ENCODE data around the gene LRRC15. TPM values are rescaled to one million over a fixed set of nuclear protein-coding genes. Genes with fewer than 3 reads are reported as not detected.

The LRRC15 gene
- under 1 TPM; 0.06 to 0.10 TPM for total RNA-seq
- under 1 TPM; 0.12 to 0.14 TPM for polyA plus RNA-seq (ENCODE audit: insufficient read length in 2 of 2)
- long read RNA-seq, donor 1, result 0 reads
- long read RNA-seq, donor 2, result 0 reads
- long read RNA-seq, donor 3, result 0 reads
- long read RNA-seq, donor 4, result 0 reads

DNA sequence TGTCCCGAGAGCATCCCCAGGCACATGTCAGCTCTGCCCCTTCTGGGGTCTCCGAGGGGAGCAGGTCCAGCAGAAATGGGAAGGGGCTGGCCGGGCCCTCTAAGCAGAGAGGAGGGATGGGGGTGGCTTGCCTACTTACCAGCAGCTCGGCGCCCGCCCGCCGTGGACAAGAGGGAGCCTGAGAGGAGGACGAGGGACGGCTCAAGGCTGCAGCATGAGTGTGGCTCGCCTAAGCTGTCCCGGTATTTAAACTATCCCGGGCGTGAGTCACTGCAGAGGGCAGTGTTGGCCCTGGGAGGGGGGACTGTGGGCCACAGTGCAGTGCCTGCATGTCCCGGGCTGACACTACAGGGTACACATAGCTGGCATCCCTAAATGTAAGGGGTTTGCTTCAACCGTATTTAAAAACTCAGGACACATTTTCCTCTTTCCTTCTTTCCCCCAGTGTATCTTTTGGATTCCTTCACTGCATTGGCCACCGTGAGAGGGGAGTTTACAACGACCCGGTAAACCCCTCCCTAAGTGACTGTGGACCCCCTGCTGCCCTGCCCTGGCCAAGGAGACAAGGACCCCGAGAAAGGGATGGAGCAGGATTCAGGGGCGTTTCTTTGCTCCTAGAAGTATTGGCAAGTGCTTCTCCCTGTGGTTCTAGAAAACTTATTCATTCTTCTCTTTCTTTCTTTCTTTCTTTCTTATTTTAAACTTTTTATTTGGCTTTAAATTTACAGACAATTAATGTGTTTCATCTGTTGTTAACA is at the start of gene LRRC15:
TSS of gene LRRC15 (minus strand) at position 222 of the 758 bp plus-strand sequence. CDS start 8,700 bp downstream, outside the sequence.
- no peak for DNase-seq (ENCODE audit: low read depth in 4 of 6, low spot score in 6 of 6)
- Histone ChIP-seq H3K27me3 (ENCODE audit: control insufficient read depth, insufficient read depth, low read length) (peaks cover 21% of the 10 kb centered on the region), H3K4me1 (ENCODE audit: control insufficient read depth, insufficient read depth, low read length) (peaks cover 32% of the 10 kb centered on the region), H3K9me3 (ENCODE audit: control insufficient read depth, insufficient read depth, low read length) (no peaks in the 10 kb centered on the region), H3K36me3 (ENCODE audit: control insufficient read depth, insufficient read depth, low read length) (no peaks in the 10 kb centered on the region), H3K27ac (ENCODE audit: low read depth, low read length) (no peak within 1 kb of the TSS), H3K4me3 (ENCODE audit: low read depth, low read length) (no peak within 1 kb of the TSS)
- 14% methylated on average over 18 of the region's 21 CpGs for whole genome bisulfite sequencing (ENCODE audit: insufficient coverage)

DNA sequence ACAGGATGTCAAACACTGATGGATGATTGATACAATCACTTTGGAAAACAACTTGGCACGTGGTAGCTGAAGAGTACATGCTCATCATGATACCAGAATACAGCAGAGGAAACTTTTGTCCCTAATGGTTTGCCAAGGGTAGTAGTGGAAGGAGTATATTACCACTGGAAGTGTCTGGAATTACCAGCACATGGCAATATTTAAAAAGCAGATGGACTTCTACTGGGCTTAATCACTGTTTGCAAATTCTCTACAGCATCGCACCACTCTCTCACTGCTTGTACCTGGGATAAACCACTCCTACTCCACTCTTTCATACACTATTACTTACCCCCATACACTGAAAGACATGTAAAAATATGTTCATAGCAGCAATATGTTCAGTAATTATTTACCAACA is 49.1 kb upstream of the LRRC15 start:
- 83% methylated on average over 1 of the region's 2 CpGs for WGBS (ENCODE audit: insufficient coverage)

DNA sequence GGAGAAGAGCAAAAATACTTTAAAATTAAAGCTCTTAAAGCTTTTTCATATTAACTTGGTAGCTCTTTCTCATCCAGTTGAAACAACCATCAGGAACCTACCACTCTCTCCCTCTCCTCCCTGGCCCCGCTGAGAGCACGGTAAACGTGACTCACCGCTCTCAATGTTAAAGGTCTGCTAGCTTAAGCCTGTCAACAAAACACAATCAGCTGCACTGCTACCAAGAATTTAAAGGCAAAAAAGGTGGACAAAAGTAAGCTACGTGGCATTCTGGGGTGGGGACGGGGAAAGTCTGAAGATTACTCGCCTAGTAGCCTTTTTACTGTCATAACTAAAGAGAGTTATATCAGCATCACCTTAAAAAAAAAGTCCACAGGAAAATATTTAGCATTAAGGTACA is 37.9 kb upstream of the LRRC15 start:
- Histone ChIP-seq H3K4me3 (ENCODE audit: low read depth, low read length) (no peak overlapping the region), H3K27me3 (ENCODE audit: control insufficient read depth, insufficient read depth, low read length) (no peaks in the 10 kb centered on the region), H3K36me3 (ENCODE audit: control insufficient read depth, insufficient read depth, low read length) (peaks cover 6% of the 10 kb centered on the region), H3K4me1 (ENCODE audit: control insufficient read depth, insufficient read depth, low read length) (no peaks in the 10 kb centered on the region), H3K9me3 (ENCODE audit: control insufficient read depth, insufficient read depth, low read length) (no peaks in the 10 kb centered on the region), H3K27ac (ENCODE audit: low read depth, low read length) (no peak overlapping the region)
- DNase-seq (ENCODE audit: low read depth in 4 of 6, low spot score in 6 of 6), result no peak
- 83% methylated on average over 4 of the region's 7 CpGs for WGBS (ENCODE audit: insufficient coverage)

More for the DNA sequence above, 49.1 kb upstream of the LRRC15 start:
- H3K9me3 ChIP-seq (ENCODE audit: control insufficient read depth, insufficient read depth, low read length), result no peaks in the 10 kb centered on the region
- no peaks in the 10 kb centered on the region for H3K27me3 ChIP-seq (ENCODE audit: control insufficient read depth, insufficient read depth, low read length)
- DNase-seq (ENCODE audit: low read depth in 4 of 6, low spot score in 6 of 6), result no peak
- no peak overlapping the region for H3K27ac ChIP-seq (ENCODE audit: low read depth, low read length)
- H3K36me3 ChIP-seq (ENCODE audit: control insufficient read depth, insufficient read depth, low read length), result peaks cover 9% of the 10 kb centered on the region
- H3K4me3 ChIP-seq (ENCODE audit: low read depth, low read length), result no peak overlapping the region
- H3K4me1 ChIP-seq (ENCODE audit: control insufficient read depth, insufficient read depth, low read length), result peaks cover 4% of the 10 kb centered on the region

DNA sequence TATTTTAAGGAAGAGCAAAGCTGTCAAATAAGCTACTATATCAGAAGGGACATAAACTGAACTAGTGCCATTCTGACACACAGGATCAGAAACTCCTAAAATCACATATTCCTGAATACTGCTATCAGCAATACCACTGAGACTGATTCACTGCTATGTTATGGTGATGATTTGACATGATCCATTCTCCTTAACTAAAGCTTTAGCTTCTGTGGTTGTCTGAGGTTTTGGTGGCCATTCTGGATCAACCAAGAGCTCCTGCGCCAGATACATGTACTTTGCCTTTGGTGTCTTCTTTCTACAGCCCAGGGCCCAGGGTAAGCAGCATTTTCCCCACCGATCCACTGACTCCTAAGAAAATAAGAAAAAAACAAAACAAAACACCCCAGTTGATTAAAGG is 36.2 kb upstream of the LRRC15 start:
- DNase-seq (ENCODE audit: low read depth in 4 of 6, low spot score in 6 of 6), result no peak
- Histone ChIP-seq H3K27me3 (ENCODE audit: control insufficient read depth, insufficient read depth, low read length) (peaks cover 2% of the 10 kb centered on the region), H3K27ac (ENCODE audit: low read depth, low read length) (no peak overlapping the region), H3K9me3 (ENCODE audit: control insufficient read depth, insufficient read depth, low read length) (no peaks in the 10 kb centered on the region), H3K4me1 (ENCODE audit: control insufficient read depth, insufficient read depth, low read length) (peaks cover 9% of the 10 kb centered on the region), H3K4me3 (ENCODE audit: low read depth, low read length) (no peak overlapping the region), H3K36me3 (ENCODE audit: control insufficient read depth, insufficient read depth, low read length) (peaks cover 3% of the 10 kb centered on the region)
- 100% methylated on average over 1 of the region's 2 CpGs for WGBS (ENCODE audit: insufficient coverage)

DNA sequence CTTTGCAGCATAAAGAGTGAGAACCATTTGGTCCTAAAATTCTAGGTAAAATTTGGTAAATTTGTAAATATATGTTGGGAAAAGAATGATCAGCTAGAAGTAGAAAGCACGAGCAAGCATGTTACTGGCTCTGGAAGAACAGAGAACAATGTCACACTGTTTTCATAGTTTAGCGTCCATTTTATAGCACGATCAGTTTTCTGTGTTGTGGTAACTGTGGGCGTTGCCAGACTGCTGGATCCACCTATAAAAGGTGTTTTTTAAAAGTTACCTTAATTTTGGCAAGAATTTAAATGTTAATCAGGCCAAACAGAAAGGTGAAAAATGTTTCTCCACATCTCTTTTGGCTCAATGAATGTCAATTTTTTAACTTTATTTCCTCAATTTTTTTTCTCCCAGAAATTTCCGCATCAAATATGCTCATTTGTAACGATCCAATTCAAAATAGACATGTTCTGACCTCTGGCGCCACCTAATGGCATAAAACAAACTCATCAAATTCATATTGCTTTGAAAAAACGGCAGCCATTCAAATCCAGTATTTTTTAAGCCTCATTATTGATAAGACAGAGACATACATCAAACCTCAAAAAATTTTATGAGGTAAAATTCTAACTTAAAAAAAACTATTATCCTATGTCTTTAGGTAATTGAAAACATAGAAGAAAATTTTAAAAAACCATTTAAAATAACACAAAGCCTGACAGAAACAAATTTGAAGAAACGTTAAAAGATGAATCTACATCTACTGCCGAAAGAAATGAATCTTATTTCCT is 35.0 kb upstream of the LRRC15 start:
- no peaks in the 10 kb centered on the region for H3K9me3 ChIP-seq (ENCODE audit: control insufficient read depth, insufficient read depth, low read length)
- peak in 2 of 6 donors; percentile 85 to 91 for DNase-seq (ENCODE audit: low read depth in 4 of 6, low spot score in 6 of 6)
- peaks cover 3% of the 10 kb centered on the region for H3K36me3 ChIP-seq (ENCODE audit: control insufficient read depth, insufficient read depth, low read length)
- H3K4me1 ChIP-seq (ENCODE audit: control insufficient read depth, insufficient read depth, low read length), result peaks cover 9% of the 10 kb centered on the region
- 48% methylated on average over 6 of the region's 10 CpGs for WGBS (ENCODE audit: insufficient coverage)
- H3K4me3 ChIP-seq (ENCODE audit: low read depth, low read length), result no peak overlapping the region
- no peak overlapping the region for H3K27ac ChIP-seq (ENCODE audit: low read depth, low read length)
- peaks cover 5% of the 10 kb centered on the region for H3K27me3 ChIP-seq (ENCODE audit: control insufficient read depth, insufficient read depth, low read length)

DNA sequence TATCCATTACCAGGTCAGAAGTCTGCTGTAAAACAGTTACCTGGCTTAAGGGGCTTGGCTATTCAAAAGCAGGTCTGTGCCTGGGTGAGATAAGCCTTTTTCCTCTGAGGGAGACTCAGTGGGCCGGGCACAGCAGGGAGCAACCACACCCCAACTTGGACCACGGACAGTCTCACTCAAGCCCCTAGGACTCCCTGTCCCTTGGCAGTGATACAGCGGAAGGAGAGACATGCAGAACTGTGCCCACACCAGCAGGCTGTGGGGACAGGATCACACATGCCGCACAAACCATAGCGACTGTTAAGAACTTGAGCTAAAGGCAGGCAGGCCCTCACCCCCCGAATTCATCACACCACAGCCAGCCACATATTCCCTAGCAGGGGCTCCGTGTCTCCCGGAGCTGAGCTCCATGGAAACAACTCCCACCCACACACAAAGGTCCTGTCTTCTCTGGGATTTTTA is 32.4 kb upstream of the LRRC15 start:
- H3K36me3 ChIP-seq (ENCODE audit: control insufficient read depth, insufficient read depth, low read length), result no peaks in the 10 kb centered on the region
- H3K9me3 ChIP-seq (ENCODE audit: control insufficient read depth, insufficient read depth, low read length), result no peaks in the 10 kb centered on the region
- peaks cover 30% of the 10 kb centered on the region for H3K27me3 ChIP-seq (ENCODE audit: control insufficient read depth, insufficient read depth, low read length)
- WGBS (ENCODE audit: insufficient coverage), result 21% methylated on average over 8 of the region's 8 CpGs
- peak in 2 of 6 donors; percentile 53 to 64 for DNase-seq (ENCODE audit: low read depth in 4 of 6, low spot score in 6 of 6)
- H3K4me1 ChIP-seq (ENCODE audit: control insufficient read depth, insufficient read depth, low read length), result peaks cover 22% of the 10 kb centered on the region
- no peak overlapping the region for H3K4me3 ChIP-seq (ENCODE audit: low read depth, low read length)
- H3K27ac ChIP-seq (ENCODE audit: low read depth, low read length), result no peak overlapping the region

DNA sequence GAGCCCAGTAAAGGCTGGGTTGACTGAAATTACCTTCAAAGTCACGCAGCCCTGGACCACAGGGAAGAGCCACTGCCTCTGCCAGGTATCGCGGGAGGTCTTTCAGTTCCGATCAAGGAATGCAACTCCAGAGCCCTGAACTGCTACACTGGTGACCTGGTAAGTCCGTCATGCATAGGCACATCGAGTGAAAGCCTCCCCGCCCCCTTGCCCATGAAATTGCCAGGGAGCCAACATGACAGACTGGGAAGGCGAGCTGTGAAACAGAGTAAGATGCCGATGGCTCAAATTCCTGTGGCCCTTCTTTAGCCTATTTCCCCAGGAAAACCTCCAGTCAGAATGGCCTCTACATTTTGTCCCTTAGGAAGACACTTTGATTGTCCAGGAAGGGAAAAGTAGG is 31.8 kb upstream of the LRRC15 start:
- peaks cover 34% of the 10 kb centered on the region for H3K27me3 ChIP-seq (ENCODE audit: control insufficient read depth, insufficient read depth, low read length)
- H3K9me3 ChIP-seq (ENCODE audit: control insufficient read depth, insufficient read depth, low read length), result no peaks in the 10 kb centered on the region
- no peak overlapping the region for H3K27ac ChIP-seq (ENCODE audit: low read depth, low read length)
- no peak for DNase-seq (ENCODE audit: low read depth in 4 of 6, low spot score in 6 of 6)
- WGBS (ENCODE audit: insufficient coverage), result 90% methylated on average over 9 of the region's 9 CpGs
- H3K4me3 ChIP-seq (ENCODE audit: low read depth, low read length), result no peak overlapping the region
- H3K4me1 ChIP-seq (ENCODE audit: control insufficient read depth, insufficient read depth, low read length), result peaks cover 28% of the 10 kb centered on the region
- H3K36me3 ChIP-seq (ENCODE audit: control insufficient read depth, insufficient read depth, low read length), result no peaks in the 10 kb centered on the region

DNA sequence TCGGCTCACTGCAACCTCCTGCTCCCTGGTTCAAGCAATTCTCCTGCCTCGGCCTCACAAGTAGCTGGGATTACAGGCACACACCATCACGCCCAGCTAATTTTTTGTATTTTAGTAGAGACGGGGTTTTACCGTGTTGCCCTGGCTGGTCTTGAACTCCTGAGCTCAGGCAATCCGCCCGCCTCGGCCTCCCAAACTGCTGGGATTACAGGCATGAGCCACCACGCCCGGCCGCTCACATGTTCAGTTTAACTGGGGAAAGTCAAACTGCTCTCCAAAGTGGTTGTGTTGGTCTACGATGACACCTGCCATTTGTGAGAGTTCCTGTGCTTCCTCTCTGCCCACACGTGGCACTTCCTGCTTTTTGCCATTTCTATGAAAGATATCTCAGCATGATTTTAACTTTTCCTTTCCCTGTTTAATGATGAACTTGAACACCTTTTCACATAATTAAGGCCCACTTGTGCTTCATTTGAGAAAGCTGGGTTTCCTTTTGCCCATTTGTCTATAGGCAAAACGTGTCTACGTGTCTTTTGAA is 30.4 kb upstream of the LRRC15 start:
- Histone ChIP-seq H3K9me3 (ENCODE audit: control insufficient read depth, insufficient read depth, low read length) (no peaks in the 10 kb centered on the region), H3K4me3 (ENCODE audit: low read depth, low read length) (no peak overlapping the region), H3K27ac (ENCODE audit: low read depth, low read length) (no peak overlapping the region), H3K36me3 (ENCODE audit: control insufficient read depth, insufficient read depth, low read length) (no peaks in the 10 kb centered on the region), H3K27me3 (ENCODE audit: control insufficient read depth, insufficient read depth, low read length) (peaks cover 44% of the 10 kb centered on the region), H3K4me1 (ENCODE audit: control insufficient read depth, insufficient read depth, low read length) (peaks cover 37% of the 10 kb centered on the region)
- DNase-seq (ENCODE audit: low read depth in 4 of 6, low spot score in 6 of 6), result no peak
- 96% methylated on average over 9 of the region's 15 CpGs for WGBS (ENCODE audit: insufficient coverage)

DNA sequence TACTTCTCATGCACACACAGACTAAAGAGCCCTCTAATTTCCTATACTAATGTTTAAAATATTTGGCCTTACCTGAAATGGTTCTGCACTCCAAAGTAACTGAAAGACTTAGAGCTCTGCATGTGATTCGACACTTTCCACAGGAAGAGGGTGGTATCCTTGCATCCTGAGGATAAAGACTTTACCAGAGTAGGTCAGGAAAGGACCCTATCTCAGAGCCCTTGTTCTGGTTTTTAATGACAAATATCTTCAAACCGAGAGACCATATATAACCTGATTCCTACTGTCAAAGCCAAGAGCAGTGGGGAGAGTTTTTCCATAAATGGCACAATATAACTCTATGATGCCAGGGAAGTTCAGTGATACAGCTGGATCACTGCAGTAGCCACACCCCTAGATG is 29.6 kb upstream of the LRRC15 start, which contains the start of gene GP5:
TSS of gene GP5 (minus strand) at position 101 of the 400 bp plus-strand sequence. CDS start 984 bp downstream, outside the sequence.
- H3K27me3 ChIP-seq (ENCODE audit: control insufficient read depth, insufficient read depth, low read length), result peaks cover 44% of the 10 kb centered on the region
- no peaks in the 10 kb centered on the region for H3K36me3 ChIP-seq (ENCODE audit: control insufficient read depth, insufficient read depth, low read length)
- H3K4me3 ChIP-seq (ENCODE audit: low read depth, low read length), result peak within 1 kb of the TSS; percentile 2
- no peaks in the 10 kb centered on the region for H3K9me3 ChIP-seq (ENCODE audit: control insufficient read depth, insufficient read depth, low read length)
- H3K4me1 ChIP-seq (ENCODE audit: control insufficient read depth, insufficient read depth, low read length), result peaks cover 37% of the 10 kb centered on the region
- WGBS (ENCODE audit: insufficient coverage), result no CpG with 5 or more reads among the region's 2 CpGs
- no peak for DNase-seq (ENCODE audit: low read depth in 4 of 6, low spot score in 6 of 6)
- no peak within 1 kb of the TSS for H3K27ac ChIP-seq (ENCODE audit: low read depth, low read length)

Data from spinal cord (tissue), 10 donors.